Uterus (tissue), 2 donors: ENCODE results near the gene CYBC1.

Experiments
- POLR2A ChIP-seq, 2 donors: fragments of 450-650 bp; IDR thresholded peaks; one replicate each; pipeline ENCODE4 v1.6.1; 2016; ENCODE audit warnings: antibody characterized with exemption in 2 of 2, mild to moderate bottlenecking in 1 of 2, moderate library complexity in 1 of 2
- TF ChIP-seq, protein P1 (sequence below), 4 experiments: fragments of 200-600 bp in 2 of 4; fragments of 450-650 bp in 2 of 4; sonication (generic) in 2 of 4; IDR thresholded peaks; one replicate each; pipeline ENCODE4 v1.5.1; 2016 to 2019; ENCODE audit warnings: antibody characterized with exemption in 4 of 4, mild to moderate bottlenecking in 2 of 4, moderate library complexity in 1 of 4

DNA sequence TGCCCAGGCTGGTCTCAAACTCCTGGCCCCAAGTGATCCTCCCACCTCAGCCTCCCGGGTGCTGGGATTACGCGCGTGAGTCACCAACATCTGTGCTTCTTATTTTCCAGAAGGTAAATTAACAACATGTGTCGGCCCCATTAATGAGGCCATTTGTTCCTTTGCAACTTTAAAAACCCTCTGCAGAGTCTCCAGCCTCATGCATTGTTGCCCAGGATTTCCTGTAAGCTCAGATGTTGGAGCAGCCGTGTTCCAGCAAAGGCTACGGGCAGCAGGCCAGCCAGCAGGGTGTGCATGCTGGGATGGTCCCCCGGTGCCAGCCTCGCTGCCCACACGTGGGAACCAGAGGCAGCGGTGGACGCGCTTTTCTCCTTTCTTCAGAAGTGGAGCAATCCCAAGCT, 51.5 kb downstream of the CYBC1 start:
- TF ChIP-seq, protein P1, sequence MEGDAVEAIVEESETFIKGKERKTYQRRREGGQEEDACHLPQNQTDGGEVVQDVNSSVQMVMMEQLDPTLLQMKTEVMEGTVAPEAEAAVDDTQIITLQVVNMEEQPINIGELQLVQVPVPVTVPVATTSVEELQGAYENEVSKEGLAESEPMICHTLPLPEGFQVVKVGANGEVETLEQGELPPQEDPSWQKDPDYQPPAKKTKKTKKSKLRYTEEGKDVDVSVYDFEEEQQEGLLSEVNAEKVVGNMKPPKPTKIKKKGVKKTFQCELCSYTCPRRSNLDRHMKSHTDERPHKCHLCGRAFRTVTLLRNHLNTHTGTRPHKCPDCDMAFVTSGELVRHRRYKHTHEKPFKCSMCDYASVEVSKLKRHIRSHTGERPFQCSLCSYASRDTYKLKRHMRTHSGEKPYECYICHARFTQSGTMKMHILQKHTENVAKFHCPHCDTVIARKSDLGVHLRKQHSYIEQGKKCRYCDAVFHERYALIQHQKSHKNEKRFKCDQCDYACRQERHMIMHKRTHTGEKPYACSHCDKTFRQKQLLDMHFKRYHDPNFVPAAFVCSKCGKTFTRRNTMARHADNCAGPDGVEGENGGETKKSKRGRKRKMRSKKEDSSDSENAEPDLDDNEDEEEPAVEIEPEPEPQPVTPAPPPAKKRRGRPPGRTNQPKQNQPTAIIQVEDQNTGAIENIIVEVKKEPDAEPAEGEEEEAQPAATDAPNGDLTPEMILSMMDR (IDR thresholded peaks at IDR 0.05), result no peak
- no peak for TF ChIP-seq POLR2A (IDR thresholded peaks at IDR 0.05)
